Measurements from ENCODE around the gene DPEP2NB.
A peak's percentile ranks its signal among the peaks of the same experiment; 100 is the strongest.
"Not testable (repeated sequence)": the region's sequence is repeated elsewhere in the genome, so short reads cannot be mapped to it uniquely, and the experiment has no call there.

Gene DPEP2NB, protein sequence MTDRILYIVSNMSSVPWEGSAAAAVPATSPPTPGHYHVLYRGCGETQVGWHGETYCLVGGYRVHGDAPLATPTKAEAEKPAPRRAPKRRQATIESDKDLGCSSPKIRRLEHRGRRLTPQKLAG

GRCh38 chr16:68015681-68016080, at the start of gene DPEP2NB:
Gene DPEP2NB, minus strand, starts transcription at chr16:68015911. Its CDS starts 141 bp downstream, at chr16:68015770.
- no peak for DNase-seq

- peak; percentile 77 to 80 for DNase-seq
These were observed 49.2 kb upstream of the DPEP2NB start for GRCh38 chr16:68064791-68065365.

GRCh38 chr16:68062910-68063393, 47.2 kb upstream of the DPEP2NB start:
- DNase-seq: peak; percentile 34 to 58

- DNase-seq: no peak
These were observed 45.7 kb upstream of the DPEP2NB start for GRCh38 chr16:68061396-68061795.

DNA sequence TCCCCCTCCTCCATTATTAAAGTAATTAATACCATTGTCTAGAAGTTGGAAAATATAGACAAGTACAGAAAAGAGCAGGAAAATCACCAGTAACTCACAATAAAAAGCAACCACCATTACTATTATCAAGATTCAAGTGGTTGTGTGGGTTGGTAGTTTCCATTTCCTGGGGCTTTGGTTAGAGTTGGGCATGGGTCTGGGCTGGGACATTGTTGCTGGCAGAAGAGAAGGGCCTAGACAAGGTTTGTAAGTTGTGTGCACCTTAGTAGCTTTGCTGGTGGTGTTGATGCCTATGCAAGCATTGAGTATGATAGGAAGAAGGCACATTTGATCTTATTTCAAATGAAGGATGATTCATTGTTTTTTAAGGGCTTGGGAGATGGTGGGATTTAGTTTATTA, 44.1 kb upstream of the DPEP2NB start:
- DNase-seq: no peak

GRCh38 chr16:68055395-68055794, 39.7 kb upstream of the DPEP2NB start:
- DNase-seq: no peak

- DNase-seq: no peak
These were observed 33.7 kb upstream of the DPEP2NB start for GRCh38 chr16:68049449-68049848.

- no peak for DNase-seq
These were observed 32.3 kb upstream of the DPEP2NB start for GRCh38 chr16:68047987-68048386.

DNA sequence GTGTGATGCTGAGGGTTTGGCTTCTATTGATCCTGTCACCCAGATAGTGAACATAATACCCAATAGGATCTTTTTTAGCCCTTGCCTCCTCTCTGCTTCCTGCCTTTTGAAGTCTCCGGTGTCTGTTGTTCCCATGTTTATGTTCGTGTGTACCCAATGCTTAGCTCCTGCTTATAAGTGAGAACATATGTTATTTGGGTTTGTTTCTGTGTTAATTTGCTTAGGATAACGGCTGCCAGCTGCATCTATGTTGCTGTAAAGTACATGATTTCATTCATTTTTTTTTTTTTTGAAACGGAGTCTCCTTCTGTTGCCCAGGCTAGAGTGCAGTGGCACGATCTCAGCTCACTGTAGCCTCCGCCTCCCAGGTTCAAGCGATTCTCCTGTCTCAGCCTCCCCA, 30.4 kb upstream of the DPEP2NB start:
- no peak for DNase-seq

- no peak for DNase-seq
These were observed 26.1 kb upstream of the DPEP2NB start for GRCh38 chr16:68041783-68042182.

- peak; percentile 90 to 92 for DNase-seq
These were observed 25.0 kb upstream of the DPEP2NB start for GRCh38 chr16:68040506-68041288.

GRCh38 chr16:68037841-68038597, 22.3 kb upstream of the DPEP2NB start:
- no peak for DNase-seq

DNA sequence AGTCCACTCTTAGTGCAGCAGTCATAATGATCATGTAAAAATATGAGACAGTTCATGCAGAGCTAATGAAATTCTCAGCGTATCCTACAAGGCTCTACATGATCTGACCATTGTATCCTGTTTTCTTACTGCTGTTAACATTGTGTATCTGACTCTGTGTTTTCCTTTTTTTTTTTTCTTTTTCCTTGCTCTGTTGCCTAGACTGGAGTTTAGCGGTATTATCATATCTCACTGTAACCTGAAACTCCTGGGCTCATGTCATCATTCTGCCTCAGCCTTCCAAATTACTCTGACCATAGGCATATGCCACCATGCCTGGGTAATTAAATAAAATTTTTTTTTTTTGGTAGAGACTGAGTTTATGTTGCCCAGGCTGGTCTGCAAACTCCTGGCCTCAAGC, 19.5 kb upstream of the DPEP2NB start:
- no peak for DNase-seq

- no peak for DNase-seq
These were observed 17.4 kb upstream of the DPEP2NB start for GRCh38 chr16:68033101-68033500.

DNA sequence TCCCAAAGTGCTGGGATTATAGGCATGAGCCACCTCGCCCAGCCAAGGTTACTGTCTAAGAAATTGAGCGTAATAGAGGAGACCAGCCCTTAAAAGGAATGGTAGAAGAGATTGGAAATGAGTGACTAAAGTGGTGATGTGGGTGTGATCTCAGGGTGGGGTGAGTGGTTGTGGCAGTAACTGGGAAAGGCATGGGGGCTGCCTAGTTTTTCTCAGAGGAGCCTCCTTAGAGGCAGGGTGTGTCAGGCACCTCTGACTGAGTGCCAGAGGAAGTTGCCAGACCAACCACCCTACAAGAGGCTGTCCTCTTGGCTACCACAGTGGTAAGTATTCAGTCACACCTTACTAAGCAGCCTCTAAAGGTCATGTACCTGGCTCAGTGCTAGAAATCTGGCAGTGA, 16.2 kb upstream of the DPEP2NB start:
- no peak for DNase-seq

DNA sequence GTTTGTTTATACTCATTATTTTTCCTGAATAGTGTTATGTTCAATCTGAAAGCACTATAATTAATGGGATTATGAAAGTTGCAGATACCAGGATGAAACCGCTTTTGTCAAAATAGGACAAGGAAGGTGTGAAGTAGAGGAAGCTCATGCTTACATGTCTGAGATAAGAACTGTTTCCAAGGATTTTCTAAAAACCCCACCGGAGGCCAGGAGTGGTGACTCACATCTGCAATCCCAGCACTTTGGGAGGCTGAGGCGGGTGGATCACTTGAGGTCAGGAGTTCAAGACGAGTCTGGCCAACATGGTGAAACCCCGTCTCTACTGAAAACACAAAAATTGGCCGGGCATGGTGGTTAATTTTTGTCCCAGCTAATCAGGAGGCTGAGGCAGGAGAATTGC, 14.4 kb upstream of the DPEP2NB start:
- not testable (repeated sequence) for DNase-seq

- DNase-seq: no peak
These were observed 13.3 kb upstream of the DPEP2NB start for GRCh38 chr16:68028996-68029395.

DNA sequence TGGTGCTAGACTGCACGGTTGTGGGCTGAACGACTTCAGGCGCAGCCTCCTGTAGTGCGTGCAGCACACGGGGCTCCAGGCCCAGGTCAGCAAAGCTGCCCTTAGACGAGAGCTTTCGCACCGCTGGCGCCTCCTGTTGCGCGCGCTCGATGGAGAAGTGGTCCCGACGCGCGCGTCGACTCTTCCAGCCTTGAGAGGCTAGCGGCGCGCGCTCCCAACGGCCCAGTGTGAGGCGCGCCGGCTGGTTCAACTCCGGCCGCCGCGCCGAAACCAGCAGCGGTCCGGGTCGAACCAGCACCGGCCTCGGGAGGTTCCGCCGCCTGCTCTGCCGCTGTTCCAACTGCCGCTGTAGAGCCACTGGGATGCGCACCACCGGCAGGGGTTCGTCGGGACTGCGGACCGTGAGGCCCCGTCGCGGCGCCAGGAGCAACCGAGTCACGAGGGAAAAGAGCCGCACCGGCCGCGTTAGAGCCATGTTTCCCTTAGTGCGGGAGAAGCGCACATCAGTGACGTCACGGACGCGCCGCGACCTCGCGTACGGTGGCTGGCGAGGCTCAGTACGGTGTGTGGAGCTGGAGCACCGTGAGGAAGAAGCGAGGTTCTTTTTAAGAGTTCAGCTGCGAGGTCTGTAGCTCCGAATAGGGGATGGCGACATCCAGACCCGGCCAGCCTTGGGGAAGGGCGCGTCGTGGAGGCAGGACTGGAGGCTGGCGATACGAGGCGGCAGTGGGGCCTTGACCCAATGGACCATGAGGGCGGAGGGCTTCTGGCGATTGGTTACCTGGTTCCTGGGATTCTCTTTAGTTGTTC, 7.2 kb upstream of the DPEP2NB start, which contains the start of the genes DDX28 and DUS2:
TSS of gene DDX28 (minus strand) at position 505 of the 810 bp plus-strand sequence. CDS start at position 475, 30 bp downstream.
TSS of gene DUS2 (plus strand) at position 557 of the 810 bp plus-strand sequence. CDS start 14,740 bp downstream, outside the sequence.
- DNase-seq: peak; percentile 92 to 95

GRCh38 chr16:68022278-68022727, 6.6 kb upstream of the DPEP2NB start:
- DNase-seq: no peak

GRCh38 chr16:68021490-68021889, 5.8 kb upstream of the DPEP2NB start:
- no peak for DNase-seq

DNA sequence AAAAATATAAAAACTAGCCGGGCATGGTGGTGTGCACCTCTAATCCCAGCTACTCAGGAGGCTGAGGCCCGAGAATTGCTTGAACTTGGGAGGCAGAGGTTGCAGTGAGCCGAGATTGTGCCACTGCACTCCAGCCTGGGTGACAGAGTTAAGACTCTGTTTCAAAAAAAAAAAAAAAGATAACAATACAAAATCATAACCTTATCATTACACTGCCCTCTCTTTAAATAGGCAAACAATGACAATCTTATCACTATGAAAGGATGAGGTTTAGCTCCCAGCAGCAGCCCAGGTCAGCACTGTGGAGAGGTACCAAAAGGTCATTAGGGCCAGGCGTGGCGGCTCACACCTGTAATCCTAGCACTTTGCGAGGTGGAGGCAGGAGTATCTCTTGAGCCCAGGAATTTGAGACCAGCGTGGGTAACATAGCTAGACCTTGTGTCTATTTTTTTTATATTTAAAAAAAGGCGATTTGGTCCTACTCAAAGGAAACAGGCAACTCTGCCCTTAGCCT, 3.5 kb upstream of the DPEP2NB start:
- no peak for DNase-seq

GRCh38 chr16:68013440-68013839, 2.3 kb downstream of the DPEP2NB start:
- no peak for DNase-seq

All from CD4-positive, alpha-beta T cell treated with Interleukin-4 for 1 hour (primary cell).